ENCODE results near the gene NOC2L. TPM values are rescaled to one million over a fixed set of nuclear protein-coding genes. Genes with fewer than 3 reads are reported as not detected.
A peak's percentile ranks its signal among the peaks of the same experiment; 100 is the strongest.

Gene NOC2L
- total RNA-seq, 1 experiment from 2014 or later = 123 TPM

DNA sequence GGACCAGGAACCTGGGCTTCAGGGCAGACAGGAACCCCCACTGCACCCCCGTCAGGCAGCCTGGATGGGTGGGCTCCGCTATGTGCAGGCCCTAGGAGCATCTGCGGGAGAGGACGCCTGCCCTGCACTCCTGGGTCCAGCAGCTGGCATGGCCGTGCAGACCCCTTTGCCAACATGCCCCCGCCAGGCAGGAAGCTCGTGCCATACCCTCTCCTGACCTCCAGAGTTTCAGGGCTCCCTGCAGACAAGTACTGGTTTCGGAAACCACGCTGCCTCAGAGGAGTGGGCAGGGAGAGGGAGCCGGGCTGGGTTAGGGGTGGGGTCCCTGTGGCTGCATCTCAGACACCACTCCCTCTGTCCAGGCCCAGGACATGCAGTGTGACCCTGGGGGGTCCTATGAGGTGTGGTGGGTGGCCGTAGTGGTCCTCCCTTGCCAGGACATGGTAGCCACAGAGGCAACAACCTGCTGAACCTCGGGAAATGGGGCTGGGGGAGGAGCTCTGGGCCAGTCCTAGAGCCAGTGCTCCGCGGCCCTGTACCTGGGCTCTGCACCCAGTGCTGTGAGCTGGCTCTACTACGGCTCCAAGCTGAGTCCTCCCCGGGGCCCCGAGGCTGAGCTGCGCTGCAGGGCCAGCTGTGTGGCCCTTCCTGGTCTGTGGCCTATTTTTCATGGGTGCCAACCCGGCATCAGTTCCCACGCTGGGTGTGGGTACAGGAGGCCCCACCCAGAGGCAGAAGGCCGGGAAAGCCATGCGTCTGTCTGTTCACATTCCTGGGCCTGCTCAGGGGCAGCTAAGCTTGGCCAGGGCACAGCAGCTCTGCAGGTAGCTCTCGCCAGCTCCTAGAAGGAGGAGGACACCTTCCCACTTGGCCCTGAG lies 8.6 kb upstream of the NOC2L start:
- in situ Hi-C loops (cut with HindIII; ENCODE audit: low pct_unique_long_range_greater_than_20kb, low sequenced_read_pairs) = no loop called here
- DNase-seq (ENCODE audit: low read depth, low spot score) = no peak

DNA sequence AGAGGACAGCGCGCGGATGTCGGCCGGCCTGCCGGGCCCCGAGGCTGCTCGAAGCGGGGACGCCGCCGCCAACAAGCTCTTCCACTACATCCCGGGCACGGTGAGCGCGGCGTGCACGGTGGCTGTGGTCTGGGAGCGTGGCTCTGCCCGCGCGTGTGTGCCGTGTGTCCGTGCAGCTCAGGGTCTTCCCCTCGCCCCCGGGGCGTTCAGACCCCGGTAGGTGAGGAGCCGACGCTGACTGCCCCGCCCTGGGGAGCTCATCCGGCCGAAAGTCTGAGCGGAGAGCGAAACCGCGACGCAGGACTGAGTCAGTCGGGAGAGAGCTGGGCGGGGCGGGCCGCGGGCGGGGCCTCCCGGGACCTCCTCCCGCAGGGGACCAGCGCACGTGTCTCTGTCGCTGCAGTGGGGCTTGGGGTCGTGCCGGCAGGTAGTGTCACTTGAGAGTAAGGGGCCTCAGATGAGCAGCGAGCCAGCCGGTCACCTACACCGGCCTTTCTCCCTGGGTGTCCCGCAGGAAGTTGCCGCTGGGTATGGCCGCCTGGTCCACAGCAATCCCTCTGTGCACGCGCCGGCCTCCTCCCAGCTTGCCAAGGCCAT lies 7.7 kb upstream of the NOC2L start:
- in situ Hi-C loops (cut with HindIII; ENCODE audit: low pct_unique_long_range_greater_than_20kb, low sequenced_read_pairs) = no loop called here
- DNase-seq (ENCODE audit: low read depth, low spot score) = peak; percentile 49

DNA sequence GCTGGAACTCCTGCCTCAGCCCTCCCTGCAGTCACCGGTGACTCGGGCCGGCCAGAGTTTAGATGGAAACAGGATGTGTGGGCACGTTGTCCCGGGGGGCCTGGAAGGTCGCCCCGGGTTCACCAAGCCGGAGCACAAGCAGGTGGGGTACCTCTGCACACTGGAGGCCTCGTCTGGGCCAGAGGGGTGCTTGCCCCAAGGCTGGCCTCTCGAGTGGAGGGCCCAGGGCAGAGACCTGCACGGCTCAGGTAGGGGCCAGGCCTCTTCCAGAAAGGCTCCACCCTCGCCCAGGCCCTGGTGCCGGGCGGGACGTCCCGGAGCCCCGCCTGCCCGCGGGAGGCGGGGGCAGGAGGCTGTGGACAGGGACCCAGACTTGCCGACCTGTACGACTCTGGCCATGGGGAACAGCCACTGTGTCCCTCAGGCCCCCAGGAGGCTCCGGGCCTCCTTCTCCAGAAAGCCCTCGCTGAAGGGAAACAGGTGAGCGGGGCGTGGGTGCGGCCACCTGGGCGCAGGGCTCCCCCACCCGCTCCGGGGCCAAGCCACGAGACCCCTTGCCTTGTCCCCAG lies 7.2 kb upstream of the NOC2L start, which contains the start of gene PLEKHN1:
Gene PLEKHN1 (plus strand): TSS at position 348 of the 569 bp plus-strand sequence. CDS start 50 bp downstream, at position 398.
- in situ Hi-C loops (cut with HindIII; ENCODE audit: low pct_unique_long_range_greater_than_20kb, low sequenced_read_pairs) = no loop called here
- peak; percentile 21 for DNase-seq (ENCODE audit: low read depth, low spot score)

DNA sequence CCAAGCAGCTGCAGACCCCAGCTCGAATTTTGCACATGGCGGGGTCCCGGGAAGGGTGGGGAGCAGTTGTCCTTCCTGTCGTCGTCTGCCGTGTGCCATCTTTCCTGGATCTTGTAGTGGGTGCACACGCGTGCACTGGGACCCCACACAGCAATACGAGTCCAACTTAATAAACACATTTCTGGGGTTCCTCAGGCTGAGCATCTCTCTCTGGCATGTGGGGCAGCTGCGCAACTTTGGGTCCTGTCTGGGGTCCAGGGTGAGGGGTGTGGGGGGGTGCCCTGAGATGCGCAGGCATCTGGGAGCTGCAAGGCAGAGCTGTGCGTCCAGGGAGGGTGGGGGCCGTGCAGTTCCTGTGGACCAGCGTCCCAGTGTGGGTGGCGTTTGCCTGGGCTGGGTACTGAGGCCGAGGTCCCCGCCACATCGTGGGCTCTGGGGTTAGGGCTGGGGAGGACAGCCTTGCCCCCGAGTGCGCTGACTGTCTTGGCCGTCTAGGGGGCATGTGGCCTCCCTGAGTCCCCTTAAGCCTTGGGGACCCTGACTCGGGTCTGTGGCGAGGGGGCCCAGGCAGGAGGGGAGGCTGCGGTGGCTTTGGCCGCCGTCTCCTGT lies 6.6 kb upstream of the NOC2L start:
- no peak for DNase-seq (ENCODE audit: low read depth, low spot score)
- in situ Hi-C loops (cut with HindIII; ENCODE audit: low pct_unique_long_range_greater_than_20kb, low sequenced_read_pairs) = no loop called here

DNA sequence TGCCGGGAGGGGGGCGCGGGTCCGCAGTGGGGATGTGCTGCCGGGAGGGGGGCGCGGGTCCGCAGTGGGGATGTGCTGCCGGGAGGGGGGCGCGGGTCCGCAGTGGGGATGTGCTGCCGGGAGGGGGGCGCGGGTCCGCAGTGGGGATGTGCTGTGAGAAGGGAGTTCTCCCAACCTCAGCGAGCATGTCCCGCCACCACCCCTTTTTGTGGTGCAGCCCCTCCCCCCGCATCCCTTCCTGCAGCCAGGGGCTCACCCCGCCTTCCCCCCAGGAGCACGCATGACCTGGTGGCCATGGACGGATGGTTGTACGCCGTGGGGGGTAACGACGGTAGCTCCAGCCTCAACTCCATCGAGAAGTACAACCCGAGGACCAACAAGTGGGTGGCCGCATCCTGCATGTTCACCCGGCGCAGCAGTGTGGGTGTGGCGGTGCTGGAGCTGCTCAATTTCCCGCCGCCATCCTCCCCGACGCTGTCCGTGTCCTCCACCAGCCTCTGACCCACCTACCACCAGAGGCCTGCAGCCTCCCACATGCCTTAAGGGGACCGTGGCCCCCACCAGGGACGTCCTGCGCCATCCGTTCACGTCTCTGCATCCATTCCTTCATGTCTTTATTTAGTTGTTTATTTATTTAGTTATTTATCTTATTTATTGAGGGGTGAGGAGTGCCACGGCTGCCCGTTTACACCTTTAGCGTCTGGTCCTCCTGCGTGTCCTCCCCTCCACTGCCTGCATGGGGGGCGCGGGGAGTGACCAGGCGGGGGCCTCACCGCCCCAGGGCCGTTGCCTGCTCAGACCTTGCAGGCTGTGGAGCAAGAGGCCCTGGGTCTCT lies 5.9 kb upstream of the NOC2L start:
- DNase-seq (ENCODE audit: low read depth, low spot score) = no peak
- in situ Hi-C loops (cut with HindIII; ENCODE audit: low pct_unique_long_range_greater_than_20kb, low sequenced_read_pairs) = no loop called here

DNA sequence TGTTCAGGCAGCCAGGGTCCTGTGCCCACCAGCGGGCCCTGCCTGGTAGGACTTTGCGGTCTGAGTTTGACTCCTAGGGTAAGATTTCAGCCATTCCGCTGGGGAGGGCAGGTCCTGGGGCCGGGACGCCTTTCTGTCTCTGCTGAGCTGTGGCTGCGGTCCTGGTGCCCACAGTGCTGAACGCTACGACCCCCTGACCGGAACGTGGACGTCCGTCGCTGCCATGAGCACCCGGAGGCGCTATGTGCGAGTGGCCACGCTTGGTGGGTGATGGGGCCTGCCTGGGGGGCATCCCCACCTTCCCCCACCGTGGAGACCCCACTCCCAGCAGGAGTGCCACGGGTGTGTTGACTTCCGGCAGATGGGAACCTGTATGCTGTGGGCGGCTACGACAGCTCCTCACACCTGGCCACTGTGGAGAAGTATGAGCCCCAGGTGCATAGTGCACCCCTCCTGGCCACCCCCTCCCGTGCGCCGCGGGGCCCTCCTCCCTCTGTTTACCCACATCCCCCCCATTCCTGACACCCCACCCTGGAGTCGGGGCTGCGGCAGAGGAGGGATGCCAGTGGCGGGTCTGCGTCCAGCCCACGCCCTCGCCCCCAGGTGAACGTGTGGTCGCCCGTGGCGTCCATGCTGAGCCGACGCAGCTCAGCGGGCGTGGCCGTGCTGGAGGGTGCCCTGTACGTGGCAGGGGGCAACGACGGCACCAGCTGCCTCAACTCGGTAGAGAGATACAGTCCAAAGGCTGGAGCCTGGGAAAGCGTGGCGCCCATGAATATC lies 4.9 kb upstream of the NOC2L start:
- in situ Hi-C loops (cut with HindIII; ENCODE audit: low pct_unique_long_range_greater_than_20kb, low sequenced_read_pairs) = no loop called here
- DNase-seq (ENCODE audit: low read depth, low spot score) = no peak

- in situ Hi-C loops (cut with HindIII; ENCODE audit: low pct_unique_long_range_greater_than_20kb, low sequenced_read_pairs) = no loop called here
- DNase-seq (ENCODE audit: low read depth, low spot score) = no peak
Measured at GRCh38 chr1:963301-963651, 4.2 kb upstream of the NOC2L start.

DNA sequence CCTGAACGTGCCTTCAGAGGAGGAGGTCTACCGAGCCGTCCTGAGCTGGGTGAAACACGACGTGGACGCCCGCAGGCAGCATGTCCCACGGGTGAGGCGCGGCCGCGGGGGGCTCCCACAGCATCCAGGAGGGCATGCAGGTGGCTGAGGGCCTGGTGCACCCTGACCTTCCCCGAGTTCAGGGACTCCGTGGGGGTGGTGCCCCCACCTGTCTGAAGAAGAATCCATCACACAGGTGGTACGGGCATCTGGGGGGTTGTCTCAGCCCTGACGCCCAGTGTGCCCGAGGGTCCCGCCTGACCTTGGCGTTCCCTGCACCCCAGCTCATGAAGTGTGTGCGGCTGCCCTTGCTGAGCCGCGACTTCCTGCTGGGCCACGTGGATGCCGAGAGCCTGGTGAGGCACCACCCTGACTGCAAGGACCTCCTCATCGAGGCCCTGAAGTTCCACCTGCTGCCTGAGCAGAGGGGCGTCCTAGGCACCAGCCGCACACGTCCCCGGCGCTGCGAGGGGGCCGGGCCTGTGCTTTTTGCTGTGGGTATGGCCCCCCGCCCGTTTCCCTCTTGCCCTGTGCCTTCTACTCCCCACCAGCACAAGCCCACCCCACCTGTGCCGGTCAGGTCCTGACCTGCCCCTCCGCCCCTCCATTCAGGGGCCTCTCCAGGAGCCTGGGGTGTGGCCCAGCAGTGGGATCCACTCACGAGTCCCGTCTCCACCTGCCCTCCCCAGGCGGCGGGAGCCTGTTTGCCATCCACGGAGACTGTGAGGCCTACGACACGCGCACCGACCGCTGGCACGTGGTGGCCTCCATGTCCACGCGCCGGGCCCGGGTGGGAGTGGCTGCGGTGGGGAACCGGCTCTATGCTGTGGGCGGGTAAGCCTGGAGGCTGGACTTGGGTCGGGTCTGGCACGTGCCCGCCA lies 3.6 kb upstream of the NOC2L start:
- in situ Hi-C loops (cut with HindIII; ENCODE audit: low pct_unique_long_range_greater_than_20kb, low sequenced_read_pairs) = no loop called here
- DNase-seq (ENCODE audit: low read depth, low spot score) = no peak

DNA sequence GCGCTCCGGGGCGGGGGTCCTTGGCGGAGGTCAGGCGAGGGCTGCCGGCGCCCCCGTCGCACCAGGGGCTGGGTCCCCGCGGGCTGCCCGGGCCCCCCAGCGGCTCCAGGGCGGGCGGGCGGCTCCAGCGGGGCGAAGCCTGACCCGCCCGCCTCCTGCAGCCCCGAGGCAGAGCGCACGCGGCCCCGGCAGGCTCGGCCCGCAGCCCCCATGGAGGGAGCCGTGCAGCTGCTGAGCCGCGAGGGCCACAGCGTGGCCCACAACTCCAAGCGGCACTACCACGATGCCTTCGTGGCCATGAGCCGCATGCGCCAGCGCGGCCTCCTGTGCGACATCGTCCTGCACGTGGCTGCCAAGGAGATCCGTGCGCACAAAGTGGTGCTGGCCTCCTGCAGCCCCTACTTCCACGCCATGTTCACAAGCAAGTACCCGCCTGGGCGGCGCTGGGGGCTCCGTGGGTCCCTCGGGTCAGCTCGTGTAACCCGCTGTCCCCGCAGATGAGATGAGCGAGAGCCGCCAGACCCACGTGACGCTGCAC lies 2.1 kb upstream of the NOC2L start:
- in situ Hi-C loops (cut with HindIII; ENCODE audit: low pct_unique_long_range_greater_than_20kb, low sequenced_read_pairs) = no loop called here
- no peak for DNase-seq (ENCODE audit: low read depth, low spot score)

DNA sequence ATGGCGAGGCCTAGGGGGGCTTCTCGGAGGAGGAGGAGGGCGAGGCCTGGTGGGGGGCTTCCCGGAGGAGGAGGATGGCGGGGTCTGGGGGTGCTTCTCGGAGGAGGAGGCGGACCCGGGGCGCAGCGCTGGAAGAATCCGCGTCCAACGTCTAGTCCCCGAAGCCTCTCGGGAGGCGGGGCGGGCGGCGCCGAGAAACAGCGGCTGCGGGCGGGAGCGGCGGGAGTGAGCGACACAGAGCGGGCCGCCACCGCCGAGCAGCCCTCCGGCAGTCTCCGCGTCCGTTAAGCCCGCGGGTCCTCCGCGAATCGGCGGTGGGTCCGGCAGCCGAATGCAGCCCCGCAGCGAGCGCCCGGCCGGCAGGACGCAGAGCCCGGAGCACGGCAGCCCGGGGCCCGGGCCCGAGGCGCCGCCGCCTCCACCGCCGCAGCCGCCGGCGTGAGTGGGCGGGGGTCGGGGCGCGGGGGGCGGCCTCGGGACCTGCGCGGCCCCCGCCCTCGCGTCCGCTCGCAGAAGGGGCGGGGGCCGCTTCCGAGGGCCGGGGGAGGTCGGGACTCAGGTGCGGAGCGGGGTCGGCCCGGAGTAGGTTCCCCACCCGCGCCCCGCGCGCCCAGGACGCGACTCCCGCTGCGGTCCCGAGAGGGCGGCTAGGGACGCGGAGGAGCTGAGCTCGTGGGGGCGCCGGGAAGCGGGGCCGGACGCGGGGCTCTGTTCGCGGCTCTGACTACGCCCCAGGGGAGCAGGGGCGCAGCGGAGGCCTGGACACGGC lies 1.5 kb upstream of the NOC2L start, which contains the start of gene KLHL17:
Gene KLHL17 (plus strand): TSS at position 222 of the 769 bp plus-strand sequence. CDS start 110 bp downstream, at position 332.
- peak; percentile 56 for DNase-seq (ENCODE audit: low read depth, low spot score)
- in situ Hi-C loops (cut with HindIII; ENCODE audit: low pct_unique_long_range_greater_than_20kb, low sequenced_read_pairs) = no loop called here

DNA sequence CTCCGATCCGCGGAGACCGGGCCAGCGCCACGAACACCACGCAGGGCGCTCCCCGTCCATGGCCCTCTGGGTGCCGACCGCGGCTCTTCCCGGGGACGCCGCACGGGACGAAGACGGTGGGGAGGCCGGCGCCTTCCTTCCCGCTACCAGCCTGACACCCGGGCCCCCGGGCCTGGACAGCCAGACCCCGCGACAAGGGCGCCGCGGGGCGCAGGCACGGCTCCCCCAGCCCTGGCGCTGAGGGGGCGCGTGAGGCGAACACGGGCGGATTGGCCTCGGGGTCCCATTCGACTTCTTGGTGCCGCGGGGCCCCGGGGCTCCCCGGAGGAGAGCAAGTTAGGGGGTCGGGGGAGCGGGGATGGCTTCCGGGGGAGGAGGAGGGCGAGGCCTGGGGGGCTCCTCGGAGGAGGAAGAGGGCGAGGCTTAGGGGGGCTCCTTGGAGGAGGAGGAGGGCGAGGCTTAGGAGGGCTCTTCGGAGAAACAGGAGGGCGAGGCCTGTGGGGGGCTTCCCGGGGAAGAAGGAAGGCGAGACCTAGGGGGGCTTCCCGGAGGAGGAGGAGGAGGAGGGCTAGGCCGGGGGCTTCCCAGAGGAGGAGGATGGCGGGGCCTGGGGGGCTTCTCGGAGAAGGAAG lies 791 bp upstream of the NOC2L start:
- in situ Hi-C loops (cut with HindIII; ENCODE audit: low pct_unique_long_range_greater_than_20kb, low sequenced_read_pairs) = no loop called here
- DNase-seq (ENCODE audit: low read depth, low spot score) = no peak

DNA sequence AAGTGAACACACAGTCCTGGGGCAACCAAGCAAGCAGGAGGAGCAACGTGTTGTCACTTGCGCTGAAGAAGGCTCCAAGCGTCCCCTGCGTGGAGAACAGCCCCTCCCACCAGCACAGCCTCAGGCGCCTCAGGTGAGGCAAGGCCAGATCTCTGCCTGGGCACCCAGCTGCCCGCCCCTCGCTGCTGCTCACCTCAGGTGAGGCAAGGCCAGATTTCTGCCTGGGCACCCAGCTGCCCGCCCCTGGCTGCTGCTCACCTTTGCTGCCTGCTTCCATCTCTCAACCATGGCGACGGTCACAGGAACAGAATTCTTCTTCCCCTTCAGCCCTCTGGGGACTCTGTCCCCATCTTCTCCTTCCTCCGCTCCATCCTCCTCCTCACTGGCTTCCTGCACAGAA lies 2.4 kb downstream of the NOC2L start:
- in situ Hi-C loops (cut with HindIII; ENCODE audit: low pct_unique_long_range_greater_than_20kb, low sequenced_read_pairs) = no loop called here
- no peak for DNase-seq (ENCODE audit: low read depth, low spot score)

DNA sequence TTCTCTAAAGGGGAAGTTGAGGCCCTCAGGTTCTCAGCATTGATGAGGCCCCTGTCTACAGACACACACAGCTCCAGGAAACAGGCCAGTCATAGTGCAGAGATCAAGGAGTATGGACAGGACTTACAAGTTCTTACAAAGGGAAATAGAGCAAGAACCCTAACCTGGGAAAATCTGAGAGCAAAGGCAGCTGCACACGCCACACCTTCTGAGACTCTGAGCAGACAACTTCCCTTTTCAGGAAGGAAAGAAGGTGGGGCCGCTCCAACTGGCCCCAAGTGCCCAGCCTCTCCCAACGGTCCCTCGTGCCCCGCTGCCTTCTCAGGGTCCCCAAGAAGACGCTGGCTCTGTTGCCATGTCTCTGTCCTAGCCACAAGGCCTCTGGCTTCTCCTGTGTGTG lies 3.6 kb downstream of the NOC2L start:
- DNase-seq (ENCODE audit: low read depth, low spot score) = no peak
- in situ Hi-C loops (cut with HindIII; ENCODE audit: low pct_unique_long_range_greater_than_20kb, low sequenced_read_pairs) = no loop called here

DNA sequence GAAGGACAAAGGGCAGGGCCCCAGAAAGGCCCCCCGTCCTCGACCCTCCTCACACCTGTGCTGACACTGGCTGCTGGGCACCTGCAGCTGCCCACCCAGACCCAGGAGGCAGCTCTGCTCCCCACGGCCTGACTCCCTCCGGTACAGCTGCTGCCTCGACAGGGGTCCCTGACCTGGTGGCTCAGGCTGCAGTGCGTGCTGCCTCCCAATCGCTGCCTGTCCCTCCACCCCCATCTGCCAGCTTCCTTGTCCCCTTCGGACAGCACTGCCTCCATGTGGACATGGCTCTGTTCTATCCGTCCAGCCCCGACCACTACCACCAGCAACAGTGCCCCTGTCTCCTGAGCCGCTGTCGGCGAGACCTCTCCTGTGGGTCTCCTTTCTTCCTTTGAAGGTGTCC lies 4.1 kb downstream of the NOC2L start:
- in situ Hi-C loops (cut with HindIII; ENCODE audit: low pct_unique_long_range_greater_than_20kb, low sequenced_read_pairs) = no loop called here
- DNase-seq (ENCODE audit: low read depth, low spot score) = no peak
